ENCODE results near the gene ACSBG1. TPM values are rescaled to one million over a fixed set of nuclear protein-coding genes. Genes with fewer than 3 reads are reported as not detected.
"Not testable (repeated sequence)": the region's sequence is repeated elsewhere in the genome, so short reads cannot be mapped to it uniquely, and the experiment has no call there.

The ACSBG1 gene
- total RNA-seq, 1 donor from 2014 or later, result not detected

- ATAC-seq, result no peak
These were observed 16.8 kb upstream of the ACSBG1 start for GRCh38 chr15:78251136-78251535.

DNA sequence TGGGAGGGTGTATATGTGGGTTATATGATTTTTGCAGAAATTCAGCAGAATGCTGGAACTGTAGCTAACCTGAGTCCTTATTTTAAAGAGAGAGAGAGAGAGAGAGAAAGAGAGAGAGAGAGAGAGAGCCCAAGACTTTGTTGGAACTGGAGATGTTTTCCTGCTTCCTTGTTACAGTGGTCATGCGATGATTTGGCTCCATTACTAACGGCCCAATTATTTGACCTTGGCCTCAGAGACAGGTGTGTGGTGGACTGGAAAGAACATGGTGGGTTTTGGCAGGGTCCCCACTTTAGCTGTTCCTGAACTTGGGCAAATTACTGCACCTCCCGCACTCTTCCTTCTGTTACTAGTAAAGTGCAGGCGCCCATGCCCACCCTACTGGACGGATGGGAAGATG lies 14.8 kb upstream of the ACSBG1 start:
- no peak for ATAC-seq

DNA sequence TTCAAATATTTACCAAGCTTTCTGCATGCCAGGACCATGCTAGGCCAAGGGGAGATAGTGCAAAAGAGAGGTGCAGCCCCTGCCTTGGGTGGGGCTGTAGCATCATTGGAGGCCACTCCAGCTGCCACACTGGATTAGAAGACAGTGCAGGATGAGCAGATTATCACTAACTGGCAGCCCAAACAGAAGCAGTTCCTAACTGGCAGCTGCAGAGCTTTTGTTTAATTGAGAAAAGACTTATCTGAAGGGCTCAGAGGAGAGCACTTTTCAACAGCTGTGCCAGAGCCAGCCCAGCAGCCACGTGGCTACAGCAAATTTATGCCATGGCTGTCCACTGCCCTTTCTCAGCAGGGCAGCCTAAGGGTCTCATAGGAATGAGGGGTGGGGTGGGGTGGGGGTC lies 13.5 kb upstream of the ACSBG1 start:
- no peak for ATAC-seq

DNA sequence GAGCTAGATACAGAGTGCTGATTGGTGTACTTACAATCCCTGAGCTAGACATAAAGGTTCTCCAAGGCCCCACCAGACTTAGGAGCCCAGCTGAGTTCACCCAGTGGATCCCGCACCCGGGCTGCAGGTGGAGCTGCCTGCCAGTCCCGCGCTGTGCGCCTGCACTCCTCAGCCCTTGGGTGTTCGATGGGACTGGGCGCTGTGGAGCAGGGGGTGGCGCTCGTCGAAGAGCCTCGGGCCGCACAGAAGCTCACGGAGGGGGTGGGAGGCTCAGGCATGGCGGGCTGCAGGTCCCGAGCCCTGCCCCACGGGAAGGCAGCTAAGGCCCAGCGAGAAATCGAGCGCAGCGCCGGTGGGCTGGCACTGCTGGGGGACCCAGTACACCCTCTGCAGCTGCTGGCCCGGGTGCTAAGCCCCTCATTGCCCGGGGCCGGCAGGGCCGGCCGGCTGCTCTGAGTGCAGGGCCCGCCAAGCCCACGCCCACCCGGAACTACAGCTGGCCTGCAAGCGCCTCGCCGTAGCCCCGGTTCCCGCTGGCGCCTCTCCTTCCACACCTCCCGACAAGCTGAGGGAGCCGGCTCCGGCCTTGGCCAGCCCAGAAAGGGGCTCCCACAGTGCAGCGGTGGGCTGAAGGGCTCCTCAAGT lies 11.7 kb upstream of the ACSBG1 start:
- ATAC-seq, result not testable (repeated sequence)

DNA sequence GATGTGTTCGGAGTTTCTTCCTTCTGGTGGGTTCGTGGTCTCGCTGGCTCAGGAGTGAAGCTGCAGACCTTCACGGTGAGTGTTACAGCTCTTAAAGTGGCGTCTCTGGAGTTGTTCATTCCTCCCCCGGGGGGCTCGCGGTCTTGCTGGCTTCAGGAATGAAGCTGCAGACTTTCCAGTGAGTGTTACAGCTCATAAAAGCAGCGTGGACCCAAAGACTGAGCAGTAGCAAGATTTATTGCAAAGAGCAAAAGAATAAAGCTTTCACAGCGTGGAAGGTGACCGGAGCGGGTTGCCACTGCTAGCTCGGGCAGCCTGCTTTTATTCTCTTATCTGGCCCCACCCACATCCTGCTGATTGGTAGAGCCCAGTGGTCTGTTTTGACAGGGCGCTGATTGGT lies 11.0 kb upstream of the ACSBG1 start:
- ATAC-seq, result not testable (repeated sequence)

- no peak for ATAC-seq
These were observed 10.5 kb upstream of the ACSBG1 start for GRCh38 chr15:78244893-78245292.

- no peak for ATAC-seq
These were observed 9.7 kb upstream of the ACSBG1 start for GRCh38 chr15:78244101-78244500.

GRCh38 chr15:78243491-78243941 lies 9.2 kb upstream of the ACSBG1 start:
- ATAC-seq, result peak; percentile 31

- no peak for ATAC-seq
These were observed 8.7 kb upstream of the ACSBG1 start for GRCh38 chr15:78243058-78243457.

- ATAC-seq, result peak; percentile 41
These were observed 7.8 kb upstream of the ACSBG1 start for GRCh38 chr15:78242128-78242527.

- ATAC-seq, result peak; percentile 89
These were observed 6.7 kb upstream of the ACSBG1 start for GRCh38 chr15:78241017-78241416.

- no peak for ATAC-seq
These were observed 5.4 kb upstream of the ACSBG1 start for GRCh38 chr15:78239811-78240210.

- ATAC-seq, result no peak
These were observed 2.8 kb upstream of the ACSBG1 start for GRCh38 chr15:78237146-78237545.

DNA sequence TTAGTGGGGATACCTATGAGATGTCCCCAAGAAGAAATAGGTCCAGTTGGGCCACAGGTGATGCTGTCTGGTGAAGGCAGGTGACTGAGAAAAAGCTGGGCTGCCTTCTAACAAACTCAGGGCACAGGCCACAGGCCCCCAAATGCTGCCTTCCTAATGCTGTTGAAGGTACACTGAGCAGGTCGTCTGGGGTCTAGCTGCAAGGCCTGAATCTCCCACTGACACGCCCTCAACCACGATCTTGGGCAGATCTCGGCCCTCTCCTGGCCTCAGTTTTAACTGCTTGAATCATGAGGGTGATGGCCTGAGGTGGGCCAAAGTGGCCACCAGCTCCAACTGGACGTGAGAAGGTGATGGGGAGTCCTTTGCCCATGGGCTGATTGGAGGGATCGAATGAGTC lies 2.1 kb upstream of the ACSBG1 start:
- no peak for ATAC-seq

GRCh38 chr15:78233496-78233895 lies 869 bp downstream of the ACSBG1 start:
- ATAC-seq, result no peak

GRCh38 chr15:78232951-78233350 lies 1.4 kb downstream of the ACSBG1 start:
- ATAC-seq, result no peak

DNA sequence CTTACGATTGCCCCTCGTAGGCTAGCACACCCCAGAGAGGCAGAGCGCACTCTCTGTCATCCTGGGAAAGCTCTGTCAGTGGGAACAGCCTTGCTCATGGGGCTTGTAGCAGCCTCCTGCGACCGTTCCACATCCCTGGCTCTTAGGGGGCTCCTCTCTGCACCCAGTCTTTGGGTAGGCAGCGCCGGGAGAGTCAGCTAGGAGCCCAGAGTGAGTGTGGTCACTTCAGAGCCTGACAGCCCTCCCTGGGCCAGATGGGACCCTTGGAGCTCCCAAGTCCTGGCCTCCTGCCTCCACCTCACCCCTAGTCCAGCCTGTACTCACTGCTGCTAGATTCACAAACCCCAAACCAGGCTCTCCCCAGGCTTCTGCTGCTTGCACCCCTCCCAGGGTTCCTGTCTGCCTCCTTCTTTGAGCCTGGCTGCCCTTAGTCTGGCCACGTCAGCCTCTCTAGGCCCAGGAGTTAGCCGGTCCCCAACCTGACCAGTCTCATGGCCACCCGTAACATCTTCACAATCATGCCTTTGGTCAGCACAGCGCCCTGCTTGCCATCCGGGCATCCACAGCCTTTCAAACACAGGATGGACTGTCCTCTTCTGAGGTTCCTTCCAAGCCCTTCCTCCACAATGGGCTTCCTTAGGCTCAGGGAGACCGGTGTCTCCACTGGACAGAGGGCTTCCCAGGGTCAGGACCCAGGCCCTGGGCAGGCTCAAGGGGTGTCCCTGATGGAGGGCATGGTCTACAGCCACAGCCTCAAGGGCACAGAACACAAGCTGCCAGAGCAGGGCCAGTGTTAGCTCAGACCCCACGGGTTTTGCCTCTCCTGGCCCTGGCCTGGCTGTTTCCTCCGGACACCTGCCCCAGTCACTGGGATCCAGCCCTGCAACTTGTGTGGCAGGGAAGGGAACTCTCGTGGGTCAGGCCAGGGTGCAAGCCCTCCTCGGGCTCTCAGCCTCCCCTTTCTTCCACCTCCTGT lies 4.6 kb downstream of the ACSBG1 start:
- ATAC-seq, result peak; percentile 26

DNA sequence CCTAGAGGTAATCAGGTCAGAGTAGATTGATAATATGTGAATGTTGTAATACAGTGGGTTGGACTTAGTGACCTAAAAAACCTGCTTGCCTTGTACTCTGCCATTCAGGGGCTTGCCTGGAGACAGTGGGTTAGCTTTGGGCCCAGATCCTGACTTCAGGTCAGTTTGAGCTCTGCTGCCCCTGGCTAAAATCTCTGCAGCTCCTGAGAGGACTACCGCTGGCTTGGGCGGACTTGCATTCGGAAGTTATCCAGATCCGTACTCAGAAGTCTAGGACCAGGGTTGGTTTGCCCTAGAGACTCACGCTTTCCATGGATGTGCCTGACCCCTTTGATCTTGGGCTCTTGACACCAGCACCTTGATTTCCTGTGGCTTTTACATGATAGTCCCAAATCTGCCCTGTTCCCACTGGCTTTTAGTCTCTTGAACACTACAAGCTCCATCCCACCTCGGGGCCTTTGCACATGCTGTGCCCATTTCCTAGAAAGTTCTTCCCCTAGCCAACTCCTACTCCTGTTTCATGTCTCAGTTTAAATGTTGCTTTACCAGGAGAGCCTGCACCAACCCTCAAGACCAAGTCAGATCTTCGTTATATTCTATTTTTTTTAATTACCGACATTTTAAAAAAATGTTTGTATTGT lies 5.9 kb downstream of the ACSBG1 start:
- ATAC-seq, result no peak

DNA sequence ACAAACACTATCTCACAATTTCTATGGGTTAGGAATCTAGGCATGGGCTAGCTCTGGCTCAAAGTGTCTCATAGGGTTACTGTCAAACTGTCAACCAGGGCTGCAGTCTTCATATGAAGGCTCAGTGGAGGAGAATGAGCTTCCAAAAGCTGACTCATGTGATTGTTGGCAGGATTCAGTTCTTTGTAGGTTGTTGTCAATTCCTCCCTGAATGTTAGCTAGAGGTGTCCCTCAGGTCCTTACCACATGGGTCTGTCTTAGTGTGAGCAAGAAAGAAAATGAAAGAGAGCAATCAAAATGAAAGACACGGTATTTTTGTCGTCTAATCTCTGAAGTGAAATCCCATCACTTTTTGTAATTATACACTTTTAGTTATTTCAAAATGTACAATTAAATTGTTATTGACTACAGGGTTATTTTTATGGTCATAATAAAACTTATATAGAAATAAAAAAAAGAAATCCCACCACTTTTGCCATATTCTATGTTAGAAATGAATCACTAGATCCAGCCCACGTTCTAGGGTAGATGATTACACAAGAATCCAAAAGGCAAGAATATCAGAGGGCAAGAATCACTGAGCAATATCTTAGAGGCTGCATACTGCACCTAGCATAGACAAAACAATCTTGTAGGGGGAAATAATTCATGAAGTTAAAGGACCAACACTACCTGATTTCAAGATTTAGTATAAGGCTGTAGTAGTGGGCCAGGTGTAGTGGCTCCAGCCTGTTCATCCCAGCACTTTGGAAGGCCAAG lies 8.4 kb downstream of the ACSBG1 start:
- no peak for ATAC-seq

- ATAC-seq, result peak; percentile 42
These were observed 10.3 kb downstream of the ACSBG1 start for GRCh38 chr15:78224023-78224411.

DNA sequence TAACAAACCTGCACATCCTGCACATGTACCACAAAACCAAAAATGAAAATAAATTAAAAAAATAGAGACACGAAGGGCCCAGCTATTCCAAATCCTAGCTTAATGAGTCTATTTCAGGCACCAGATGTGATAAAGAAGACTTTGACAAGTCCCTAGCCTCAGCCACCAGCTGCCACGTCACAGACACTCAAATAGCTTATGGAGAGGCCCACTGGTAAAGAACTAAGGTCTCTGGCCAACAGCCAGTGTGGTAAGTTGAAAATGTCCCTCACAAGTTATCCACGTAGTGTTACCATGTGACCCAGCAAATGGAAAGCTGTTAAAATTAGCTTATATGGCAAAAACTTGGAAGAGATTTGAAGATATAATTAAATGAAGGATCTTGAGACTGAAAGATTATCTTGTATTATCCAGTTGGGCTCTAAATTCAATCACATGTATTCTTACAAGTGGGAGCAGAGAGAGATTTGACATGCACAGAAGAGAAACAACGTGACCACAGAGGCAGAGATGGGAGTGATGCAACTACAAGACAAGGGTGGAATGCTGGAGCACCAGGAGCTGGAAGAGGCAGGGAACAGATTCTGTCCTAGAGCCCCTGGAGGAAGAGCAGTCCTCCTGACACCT lies 10.9 kb downstream of the ACSBG1 start:
- ATAC-seq, result no peak

All from esophagus mucosa (tissue), 1 donor.